GM21825 (cell line): Measurements from ENCODE around the gene TFCP2.

Source experiments
- ATAC-seq: cut with Tn5 transposase; IDR thresholded peaks from one replicate; pipeline ENCODE4 v1.9.1; 2021; ENCODE audit warnings: mild to moderate bottlenecking, moderate library complexity; ENCODE audit not compliant: unreplicated experiment

The TFCP2 gene

GRCh38 chr12:51162217-51162616 is 10.7 kb downstream of the TFCP2 start:
- no peak for ATAC-seq

GRCh38 chr12:51160814-51161459 is 12.0 kb downstream of the TFCP2 start:
- ATAC-seq: no peak

GRCh38 chr12:51156245-51156765 is 16.6 kb downstream of the TFCP2 start:
- ATAC-seq: no peak

- no peak for ATAC-seq
Measured at GRCh38 chr12:51152953-51153352, 20.0 kb downstream of the TFCP2 start.

- ATAC-seq: no peak
Measured at GRCh38 chr12:51150777-51151176, 22.2 kb downstream of the TFCP2 start.

GRCh38 chr12:51147309-51147708 is 25.6 kb downstream of the TFCP2 start:
- no peak for ATAC-seq

GRCh38 chr12:51139292-51139844 is 33.6 kb downstream of the TFCP2 start:
- ATAC-seq: no peak

GRCh38 chr12:51132693-51133092 is 40.2 kb downstream of the TFCP2 start:
- no peak for ATAC-seq

GRCh38 chr12:51131745-51132521 is 41.0 kb downstream of the TFCP2 start:
- no peak for ATAC-seq

- ATAC-seq: no peak
Measured at GRCh38 chr12:51128919-51129318, 44.0 kb downstream of the TFCP2 start.

- ATAC-seq: no peak
Measured at GRCh38 chr12:51127050-51127729, 45.7 kb downstream of the TFCP2 start.

- no peak for ATAC-seq
Measured at GRCh38 chr12:51126297-51126696, 46.6 kb downstream of the TFCP2 start.

- no peak for ATAC-seq
Measured at GRCh38 chr12:51124504-51124903, 48.4 kb downstream of the TFCP2 start.

- ATAC-seq: no peak
Measured at GRCh38 chr12:51122844-51123243, 50.1 kb downstream of the TFCP2 start.

GRCh38 chr12:51118706-51119105 is 54.2 kb downstream of the TFCP2 start:
- no peak for ATAC-seq

GRCh38 chr12:51115533-51115932 is 57.4 kb downstream of the TFCP2 start:
- ATAC-seq: no peak

- no peak for ATAC-seq
Measured at GRCh38 chr12:51108136-51108535, 64.8 kb downstream of the TFCP2 start.

GRCh38 chr12:51103977-51104376 is 69.0 kb downstream of the TFCP2 start:
- ATAC-seq: no peak

- no peak for ATAC-seq
Measured at GRCh38 chr12:51098611-51099010, 74.3 kb downstream of the TFCP2 start.

GRCh38 chr12:51090705-51091229 is 82.2 kb downstream of the TFCP2 start:
- no peak for ATAC-seq

GRCh38 chr12:51087818-51088217 is 85.1 kb downstream of the TFCP2 start:
- no peak for ATAC-seq
